ENCODE measurements around the gene SAMD3. TPM values are rescaled to one million over a fixed set of nuclear protein-coding genes. Genes with fewer than 3 reads are reported as not detected.

SAMD3 gene
- total and polyA plus RNA-seq, 2 of the 4 experiments (the other 2 are of a cell fraction), result 3.0 to 3.9 TPM

DNA sequence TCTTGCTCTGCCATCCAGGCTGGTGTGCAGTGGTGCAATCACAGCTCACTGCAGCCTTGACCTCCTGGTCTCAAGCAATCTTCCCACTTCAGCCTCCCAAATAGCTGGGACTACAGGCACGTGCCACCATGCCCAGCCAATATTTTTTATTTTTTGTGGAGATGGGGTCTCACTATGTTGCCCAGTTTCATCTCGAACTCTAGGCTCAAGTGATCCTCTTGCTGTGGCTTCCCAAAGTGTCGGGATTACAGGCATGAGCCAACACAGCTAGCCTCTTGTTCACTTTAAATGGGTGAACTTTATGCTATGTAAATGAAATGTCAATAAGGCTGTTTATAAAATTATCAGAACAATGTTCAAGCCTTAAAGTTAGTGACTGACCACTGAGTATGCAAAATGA is 37.1 kb downstream of the SAMD3 start:
- H3K27me3 ChIP-seq (ENCODE audit: control insufficient read depth, insufficient read depth, low read length), result no peaks in the 10 kb centered on the region
- H3K9me3 ChIP-seq (ENCODE audit: control insufficient read depth, insufficient read depth, low read length), result no peaks in the 10 kb centered on the region
- in situ Hi-C loops (cut with MboI; ENCODE audit: low sequenced_read_pairs) (no loop called here), dilution Hi-C loops (cut with HindIII; ENCODE audit: low sequenced_read_pairs, unreplicated experiment) (no loop called here), intact Hi-C loops (cut with micrococcal nuclease) (no loop called here)
- H3K79me1 ChIP-seq (ENCODE audit: low read depth in 1 of 2, low read length in 2 of 2), result no peaks in the 10 kb centered on the region
- WGBS, 2 experiments (ENCODE audit: extremely low coverage in 2 of 2, insufficient read length in 1 of 2), result no CpG with 5 or more reads among the region's 3 CpGs
- ATAC-seq (ENCODE audit: low read depth) (no peak), DNase-seq (no peak)
- no peak overlapping the region for H3K18ac ChIP-seq (ENCODE audit: low read depth, low read length)
- H3K56ac ChIP-seq (ENCODE audit: extremely low read depth, insufficient read depth, low read length), result no peak overlapping the region
- H2AK9ac ChIP-seq (replicated peaks; ENCODE audit: low read depth, low read length, poor library complexity), result no peak overlapping the region
- H3K36me3 ChIP-seq (ENCODE audit: control insufficient read depth, insufficient read depth, low read length), result no peaks in the 10 kb centered on the region
- no peak overlapping the region for H2BK120ac ChIP-seq (ENCODE audit: low read depth, low read length)
- TF ChIP-seq FOS (IDR thresholded peaks at IDR 0.05; ENCODE audit: low read depth, low read length), result no peak
- TF ChIP-seq MAFK (IDR thresholded peaks at IDR 0.05; ENCODE audit: low read depth, low read length), result no peak
- TF ChIP-seq, protein P1, sequence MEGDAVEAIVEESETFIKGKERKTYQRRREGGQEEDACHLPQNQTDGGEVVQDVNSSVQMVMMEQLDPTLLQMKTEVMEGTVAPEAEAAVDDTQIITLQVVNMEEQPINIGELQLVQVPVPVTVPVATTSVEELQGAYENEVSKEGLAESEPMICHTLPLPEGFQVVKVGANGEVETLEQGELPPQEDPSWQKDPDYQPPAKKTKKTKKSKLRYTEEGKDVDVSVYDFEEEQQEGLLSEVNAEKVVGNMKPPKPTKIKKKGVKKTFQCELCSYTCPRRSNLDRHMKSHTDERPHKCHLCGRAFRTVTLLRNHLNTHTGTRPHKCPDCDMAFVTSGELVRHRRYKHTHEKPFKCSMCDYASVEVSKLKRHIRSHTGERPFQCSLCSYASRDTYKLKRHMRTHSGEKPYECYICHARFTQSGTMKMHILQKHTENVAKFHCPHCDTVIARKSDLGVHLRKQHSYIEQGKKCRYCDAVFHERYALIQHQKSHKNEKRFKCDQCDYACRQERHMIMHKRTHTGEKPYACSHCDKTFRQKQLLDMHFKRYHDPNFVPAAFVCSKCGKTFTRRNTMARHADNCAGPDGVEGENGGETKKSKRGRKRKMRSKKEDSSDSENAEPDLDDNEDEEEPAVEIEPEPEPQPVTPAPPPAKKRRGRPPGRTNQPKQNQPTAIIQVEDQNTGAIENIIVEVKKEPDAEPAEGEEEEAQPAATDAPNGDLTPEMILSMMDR (conservative IDR thresholded peaks at IDR 0.05; ENCODE audit: low read depth, low read length), result no peak
- TF ChIP-seq, protein P2, sequence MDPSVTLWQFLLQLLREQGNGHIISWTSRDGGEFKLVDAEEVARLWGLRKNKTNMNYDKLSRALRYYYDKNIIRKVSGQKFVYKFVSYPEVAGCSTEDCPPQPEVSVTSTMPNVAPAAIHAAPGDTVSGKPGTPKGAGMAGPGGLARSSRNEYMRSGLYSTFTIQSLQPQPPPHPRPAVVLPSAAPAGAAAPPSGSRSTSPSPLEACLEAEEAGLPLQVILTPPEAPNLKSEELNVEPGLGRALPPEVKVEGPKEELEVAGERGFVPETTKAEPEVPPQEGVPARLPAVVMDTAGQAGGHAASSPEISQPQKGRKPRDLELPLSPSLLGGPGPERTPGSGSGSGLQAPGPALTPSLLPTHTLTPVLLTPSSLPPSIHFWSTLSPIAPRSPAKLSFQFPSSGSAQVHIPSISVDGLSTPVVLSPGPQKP (IDR thresholded peaks at IDR 0.05; ENCODE audit: borderline replicate concordance, low read depth, low read length), result no peak
- no peak for TF ChIP-seq RFX5 (IDR thresholded peaks at IDR 0.05; ENCODE audit: low read depth, low read length)
- no peak for TF ChIP-seq RAD21 (IDR thresholded peaks at IDR 0.05; ENCODE audit: low read length)
- TF ChIP-seq RCOR1 (IDR thresholded peaks at IDR 0.05; ENCODE audit: insufficient replicate concordance, low read length), result no peak
- no peak for TF ChIP-seq NFE2L2 (IDR thresholded peaks at IDR 0.05; ENCODE audit: low read depth, low read length)
- no peak for TF ChIP-seq MAZ (IDR thresholded peaks at IDR 0.05; ENCODE audit: borderline replicate concordance, low read depth, low read length)
- TF ChIP-seq CHD1 (IDR thresholded peaks at IDR 0.05; ENCODE audit: low read depth, low read length), result no peak
- TF ChIP-seq, protein P3, sequence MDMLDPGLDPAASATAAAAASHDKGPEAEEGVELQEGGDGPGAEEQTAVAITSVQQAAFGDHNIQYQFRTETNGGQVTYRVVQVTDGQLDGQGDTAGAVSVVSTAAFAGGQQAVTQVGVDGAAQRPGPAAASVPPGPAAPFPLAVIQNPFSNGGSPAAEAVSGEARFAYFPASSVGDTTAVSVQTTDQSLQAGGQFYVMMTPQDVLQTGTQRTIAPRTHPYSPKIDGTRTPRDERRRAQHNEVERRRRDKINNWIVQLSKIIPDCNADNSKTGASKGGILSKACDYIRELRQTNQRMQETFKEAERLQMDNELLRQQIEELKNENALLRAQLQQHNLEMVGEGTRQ (IDR thresholded peaks at IDR 0.05; ENCODE audit: low read depth, low read length), result no peak
- no peak overlapping the region for H2BK20ac ChIP-seq (ENCODE audit: low read depth, low read length)
- POLR2A ChIA-PET (ENCODE audit: unreplicated experiment), result no interaction called here
- no peak overlapping the region for H4K91ac ChIP-seq (ENCODE audit: insufficient read depth, low read depth, low read length)
- BruUV-seq (replicated peaks), result no TSS peak
- no peak overlapping the region for H2AK5ac ChIP-seq (ENCODE audit: low read depth, low read length)
- no peak overlapping the region for H3K4ac ChIP-seq (ENCODE audit: low read depth, low read length)
- H3K4me1 ChIP-seq (ENCODE audit: control insufficient read depth, insufficient read depth, low read length), result no peaks in the 10 kb centered on the region
- H4K20me1 ChIP-seq (ENCODE audit: insufficient read depth, low read length), result no peaks in the 10 kb centered on the region
- H4K5ac ChIP-seq (ENCODE audit: low read depth, low read length), result no peak overlapping the region
- H3K9ac ChIP-seq (ENCODE audit: low read depth, low read length), result no peak overlapping the region
- no peak overlapping the region for H2BK5ac ChIP-seq (ENCODE audit: low read depth, low read length, poor library complexity, severe bottlenecking)
- H3K4me2 ChIP-seq (ENCODE audit: low read depth, low read length), result no peak overlapping the region
- CTCF ChIA-PET, result no interaction called here
- H2AFZ ChIP-seq (replicated peaks; ENCODE audit: low read length, poor library complexity), result no peak overlapping the region
- H3K27ac ChIP-seq (ENCODE audit: insufficient read depth, low read length), result no peak overlapping the region
- H2BK15ac ChIP-seq (ENCODE audit: low read depth, low read length), result no peak overlapping the region
- H3K14ac ChIP-seq (replicated peaks; ENCODE audit: low read depth, low read length), result no peak overlapping the region
- H3K9me1 ChIP-seq (ENCODE audit: insufficient read depth, low read length), result no peaks in the 10 kb centered on the region
- H3K23ac ChIP-seq (ENCODE audit: low read depth, low read length), result no peak overlapping the region
- H3K4me3 ChIP-seq (ENCODE audit: insufficient read depth, low read depth, low read length), result no peak overlapping the region
- no peak overlapping the region for H4K8ac ChIP-seq (ENCODE audit: low read depth in 2 of 2, low read length in 2 of 2)
